ENCODE data around the gene MVB12B.

- TF ChIP-seq CTCF (IDR thresholded peaks at IDR 0.05; ENCODE audit: insufficient read depth, low read length, poor library complexity, severe bottlenecking) (no peak), EZH2phosphoT487 (conservative IDR thresholded peaks at IDR 0.05; ENCODE audit: low read length) (no peak)
Observed at GRCh38 chr9:126335837-126336735, 9.5 kb downstream of the MVB12B start.

All from SU-DHL-6 (cell line).